Measurements from ENCODE around the gene PCYOX1L.

PCYOX1L gene

GRCh38 chr5:149314571-149315111, 43.2 kb upstream of the PCYOX1L start:
- DNase-seq, result no peak

GRCh38 chr5:149315753-149316152, 42.1 kb upstream of the PCYOX1L start:
- Histone ChIP-seq H3K36me3 (no peaks in the 10 kb centered on the region), H3K4me1 (peaks cover 10% of the 10 kb centered on the region), H3K4me3 (ENCODE audit: low read depth, low read length) (no peak overlapping the region), H3K9me3 (no peaks in the 10 kb centered on the region), H3K27me3 (no peaks in the 10 kb centered on the region)
- DNase-seq, result no peak
- TF ChIP-seq CTCF (IDR thresholded peaks at IDR 0.05; ENCODE audit: low read depth, low read length), result no peak

More at GRCh38 chr5:149314571-149315111, 43.2 kb upstream of the PCYOX1L start:
- Histone ChIP-seq H3K4me1 (peaks cover 5% of the 10 kb centered on the region), H3K9me3 (no peaks in the 10 kb centered on the region), H3K27me3 (no peaks in the 10 kb centered on the region), H3K36me3 (no peaks in the 10 kb centered on the region), H3K4me3 (ENCODE audit: low read depth, low read length) (no peak overlapping the region)
- TF ChIP-seq CTCF (IDR thresholded peaks at IDR 0.05; ENCODE audit: low read depth, low read length), result peak; percentile 12; the same call in 1 of the 2 replicates

- Histone ChIP-seq H3K27me3 (no peaks in the 10 kb centered on the region), H3K36me3 (no peaks in the 10 kb centered on the region), H3K4me1 (peaks cover 10% of the 10 kb centered on the region), H3K9me3 (no peaks in the 10 kb centered on the region), H3K4me3 (ENCODE audit: low read depth, low read length) (no peak overlapping the region)
- peak; percentile 84 for TF ChIP-seq CTCF (IDR thresholded peaks at IDR 0.05; ENCODE audit: low read depth, low read length)
- peak; percentile 44 for DNase-seq
Measured at GRCh38 chr5:149317281-149318048, 40.4 kb upstream of the PCYOX1L start.

- DNase-seq, result no peak
- H3K4me1 ChIP-seq, result peaks cover 10% of the 10 kb centered on the region
- no peaks in the 10 kb centered on the region for H3K27me3 ChIP-seq
Measured at GRCh38 chr5:149319174-149319573, 38.7 kb upstream of the PCYOX1L start.

GRCh38 chr5:149320791-149321330, 37.0 kb upstream of the PCYOX1L start:
- Histone ChIP-seq H3K27me3 (no peaks in the 10 kb centered on the region), H3K36me3 (no peaks in the 10 kb centered on the region), H3K4me3 (ENCODE audit: low read depth, low read length) (no peak overlapping the region), H3K9me3 (no peaks in the 10 kb centered on the region), H3K4me1 (peaks cover 10% of the 10 kb centered on the region)
- peak; percentile 95 for DNase-seq
- TF ChIP-seq CTCF (IDR thresholded peaks at IDR 0.05; ENCODE audit: low read depth, low read length), result no peak

More at GRCh38 chr5:149319174-149319573, 38.7 kb upstream of the PCYOX1L start:
- H3K36me3 ChIP-seq, result no peaks in the 10 kb centered on the region
- no peak for TF ChIP-seq CTCF (IDR thresholded peaks at IDR 0.05; ENCODE audit: low read depth, low read length)
- no peak overlapping the region for H3K4me3 ChIP-seq (ENCODE audit: low read depth, low read length)
- H3K9me3 ChIP-seq, result no peaks in the 10 kb centered on the region

- peaks cover 7% of the 10 kb centered on the region for H3K4me1 ChIP-seq
- no peaks in the 10 kb centered on the region for H3K36me3 ChIP-seq
- H3K27me3 ChIP-seq, result no peaks in the 10 kb centered on the region
- no peak for DNase-seq
- no peak for TF ChIP-seq CTCF (IDR thresholded peaks at IDR 0.05; ENCODE audit: low read depth, low read length)
- no peaks in the 10 kb centered on the region for H3K9me3 ChIP-seq
- no peak overlapping the region for H3K4me3 ChIP-seq (ENCODE audit: low read depth, low read length)
Measured at GRCh38 chr5:149322518-149322917, 35.3 kb upstream of the PCYOX1L start.

Data from BE2C (cell line).